Progenitor cell of endocrine pancreas (in vitro differentiated cells): Measurements from ENCODE around the gene DDHD1. TPM values are rescaled to one million over a fixed set of nuclear protein-coding genes. Genes with fewer than 3 reads are reported as not detected.
"Not testable (repeated sequence)": the region's sequence is repeated elsewhere in the genome, so short reads cannot be mapped to it uniquely, and the experiment has no call there.

Source experiments
- DNase-seq: peaks from one replicate; pipeline ENCODE4 v3.0.0; 2021; ENCODE audit warnings: low spot score; ENCODE audit not compliant: unreplicated experiment
- H3K27ac Mint-ChIP-seq: 2 replicates; pipeline ENCODE4 v1.8.0; 2021; ENCODE audit warnings: mild to moderate bottlenecking, moderate library complexity, mixed read lengths
- H3K27me3 Mint-ChIP-seq: 2 replicates; pipeline ENCODE4 v1.8.0; 2021; ENCODE audit warnings: mixed read lengths
- H3K36me3 Mint-ChIP-seq: 2 replicates; pipeline ENCODE4 v1.8.0; 2022; ENCODE audit warnings: mixed read lengths; ENCODE audit not compliant: insufficient read depth
- H3K4me1 Mint-ChIP-seq: 2 replicates; pipeline ENCODE4 v1.8.0; 2021; ENCODE audit warnings: low read depth, mixed read lengths
- H3K4me3 Mint-ChIP-seq: 2 replicates; pipeline ENCODE4 v1.8.0; 2021; ENCODE audit warnings: low read depth, mild to moderate bottlenecking, moderate library complexity, mixed read lengths
- H3K9me3 Mint-ChIP-seq: 2 replicates; pipeline ENCODE4 v1.8.0; 2021; ENCODE audit warnings: low read depth, mixed read lengths
- total RNA-seq: library from RNA; stranded (reverse); gene quantifications from 2 replicates; pipeline ENCODE4 v1.2.1, GENCODE V29; 2021
- TF ChIP-seq, protein P1 (sequence below): fragments of 200-600 bp; sonication (generic); IDR thresholded peaks from one replicate; pipeline ENCODE4 v1.5.0; 2021; ENCODE audit warnings: antibody characterized with exemption, mild to moderate bottlenecking; ENCODE audit not compliant: unreplicated experiment

Gene DDHD1
- total RNA-seq, 1 donor from 2014 or later: 23.0 TPM

DNA sequence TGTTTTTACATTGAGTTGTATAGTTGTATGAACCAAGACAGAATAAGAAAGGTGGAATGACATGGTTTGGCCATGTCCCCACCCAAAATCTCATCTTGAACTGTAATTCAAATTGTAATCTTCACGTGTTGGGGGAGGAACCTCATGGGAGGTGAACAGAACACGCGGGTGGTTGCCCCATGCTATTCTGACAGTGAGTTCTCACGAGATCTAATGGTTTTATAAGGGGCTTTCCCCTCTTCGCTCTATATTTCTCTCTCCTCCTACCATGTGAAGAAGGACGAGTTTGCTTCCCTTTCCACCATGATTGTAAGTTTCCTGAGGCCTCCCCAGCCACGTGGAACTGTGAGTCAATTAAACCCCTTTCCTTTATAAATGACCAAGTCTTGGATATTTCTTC, 25.3 kb downstream of the DDHD1 start:
- Mint-ChIP-seq H3K36me3 (peaks cover 3% of the 10 kb centered on the region), H3K4me3 (no peak overlapping the region), H3K4me1 (no peaks in the 10 kb centered on the region), H3K27ac (no peak overlapping the region), H3K9me3 (peaks cover 4% of the 10 kb centered on the region), H3K27me3 (no peaks in the 10 kb centered on the region)
- DNase-seq: no peak
- TF ChIP-seq, protein P1, sequence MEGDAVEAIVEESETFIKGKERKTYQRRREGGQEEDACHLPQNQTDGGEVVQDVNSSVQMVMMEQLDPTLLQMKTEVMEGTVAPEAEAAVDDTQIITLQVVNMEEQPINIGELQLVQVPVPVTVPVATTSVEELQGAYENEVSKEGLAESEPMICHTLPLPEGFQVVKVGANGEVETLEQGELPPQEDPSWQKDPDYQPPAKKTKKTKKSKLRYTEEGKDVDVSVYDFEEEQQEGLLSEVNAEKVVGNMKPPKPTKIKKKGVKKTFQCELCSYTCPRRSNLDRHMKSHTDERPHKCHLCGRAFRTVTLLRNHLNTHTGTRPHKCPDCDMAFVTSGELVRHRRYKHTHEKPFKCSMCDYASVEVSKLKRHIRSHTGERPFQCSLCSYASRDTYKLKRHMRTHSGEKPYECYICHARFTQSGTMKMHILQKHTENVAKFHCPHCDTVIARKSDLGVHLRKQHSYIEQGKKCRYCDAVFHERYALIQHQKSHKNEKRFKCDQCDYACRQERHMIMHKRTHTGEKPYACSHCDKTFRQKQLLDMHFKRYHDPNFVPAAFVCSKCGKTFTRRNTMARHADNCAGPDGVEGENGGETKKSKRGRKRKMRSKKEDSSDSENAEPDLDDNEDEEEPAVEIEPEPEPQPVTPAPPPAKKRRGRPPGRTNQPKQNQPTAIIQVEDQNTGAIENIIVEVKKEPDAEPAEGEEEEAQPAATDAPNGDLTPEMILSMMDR: no peak

GRCh38 chr14:53127151-53127550, 26.0 kb downstream of the DDHD1 start:
- Mint-ChIP-seq H3K9me3 (peaks cover 4% of the 10 kb centered on the region), H3K27me3 (no peaks in the 10 kb centered on the region), H3K4me3 (no peak overlapping the region), H3K27ac (peak overlapping the region; percentile 64), H3K4me1 (no peaks in the 10 kb centered on the region), H3K36me3 (peaks cover 3% of the 10 kb centered on the region)
- TF ChIP-seq, protein P1: no peak
- DNase-seq: no peak

DNA sequence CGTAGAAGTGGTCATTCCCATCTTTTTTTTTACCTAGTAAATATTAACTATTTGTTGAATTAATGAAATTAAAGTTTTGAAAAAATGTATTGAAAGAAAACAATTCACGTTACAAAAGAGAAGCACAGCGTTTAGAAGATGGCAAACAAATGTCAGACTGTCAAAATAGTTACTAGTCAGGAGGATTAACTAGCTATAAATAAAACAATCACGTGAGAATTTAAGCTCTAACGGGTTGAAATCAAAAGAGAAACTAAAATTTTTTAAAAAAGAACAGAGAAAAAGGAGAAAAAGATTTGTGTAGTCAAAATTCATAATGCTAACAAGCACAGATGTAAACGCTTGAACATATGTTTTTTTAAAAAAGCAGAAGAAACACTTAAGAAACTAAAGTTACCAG, 26.4 kb downstream of the DDHD1 start:
- H3K4me1 Mint-ChIP-seq: no peaks in the 10 kb centered on the region
- peak overlapping the region; percentile 64 for H3K27ac Mint-ChIP-seq
- no peak overlapping the region for H3K4me3 Mint-ChIP-seq
- TF ChIP-seq, protein P1: no peak
- H3K36me3 Mint-ChIP-seq: peaks cover 3% of the 10 kb centered on the region
- DNase-seq: no peak
- peaks cover 4% of the 10 kb centered on the region for H3K9me3 Mint-ChIP-seq
- H3K27me3 Mint-ChIP-seq: no peaks in the 10 kb centered on the region

DNA sequence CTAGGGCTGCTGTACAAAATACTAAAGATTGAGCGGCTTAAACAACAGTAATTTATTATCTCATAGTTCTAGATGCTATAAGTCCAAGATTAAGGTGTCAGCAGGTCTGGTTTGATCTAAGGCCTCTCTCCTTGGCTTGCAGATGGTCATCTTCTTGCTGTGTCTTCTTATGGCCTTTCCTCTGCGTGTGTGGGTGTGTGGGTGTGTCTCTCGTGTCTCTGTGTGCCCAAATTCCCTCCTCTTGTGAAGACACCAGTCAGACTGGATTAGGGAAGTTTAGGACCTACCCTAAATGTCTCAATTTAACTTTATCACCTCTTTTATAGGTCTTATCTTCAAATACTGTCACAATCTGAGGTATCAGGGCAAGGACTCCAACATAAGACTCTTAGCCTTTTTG, 28.3 kb downstream of the DDHD1 start:
- H3K9me3 Mint-ChIP-seq: peaks cover 12% of the 10 kb centered on the region
- no peaks in the 10 kb centered on the region for H3K27me3 Mint-ChIP-seq
- no peak overlapping the region for H3K27ac Mint-ChIP-seq
- peaks cover 3% of the 10 kb centered on the region for H3K4me1 Mint-ChIP-seq
- H3K4me3 Mint-ChIP-seq: no peak overlapping the region
- peaks cover 6% of the 10 kb centered on the region for H3K36me3 Mint-ChIP-seq
- no peak for DNase-seq
- TF ChIP-seq, protein P1: no peak

GRCh38 chr14:53121419-53121818, 31.7 kb downstream of the DDHD1 start:
- peaks cover 12% of the 10 kb centered on the region for H3K9me3 Mint-ChIP-seq
- H3K27ac Mint-ChIP-seq: not testable (repeated sequence)

GRCh38 chr14:53117479-53117878, 35.6 kb downstream of the DDHD1 start:
- H3K36me3 Mint-ChIP-seq, DNase-seq, H3K27me3 Mint-ChIP-seq, H3K27ac Mint-ChIP-seq, H3K4me3 Mint-ChIP-seq: not testable (repeated sequence)
- Mint-ChIP-seq H3K9me3 (peaks cover 20% of the 10 kb centered on the region), H3K4me1 (peaks cover 19% of the 10 kb centered on the region)

More at GRCh38 chr14:53121419-53121818, 31.7 kb downstream of the DDHD1 start:
- H3K4me1 Mint-ChIP-seq: peaks cover 15% of the 10 kb centered on the region
- not testable (repeated sequence) for H3K36me3 Mint-ChIP-seq, DNase-seq, H3K4me3 Mint-ChIP-seq, H3K27me3 Mint-ChIP-seq
